Liver (tissue), 3 donors: Measurements from ENCODE around the gene TPSB2.

Experiments used
- CTCF ChIP-seq: fragments of 150-350 bp; IDR thresholded peaks from 2 replicates; pipeline ENCODE4 v1.5.1; 2017; ENCODE audit warnings: improper control_type of control experiment, low read depth, low read length; ENCODE audit not compliant: missing input control
- RXRA ChIP-seq, 2 donors: IDR thresholded peaks; 2 replicates each; pipeline ENCODE4 v1.6.1; 2017 to 2018; ENCODE audit warnings: antibody characterized with exemption in 2 of 2, mild to moderate bottlenecking in 1 of 2
- donor health status: healthy.
- donor health status: healthy.

DNA sequence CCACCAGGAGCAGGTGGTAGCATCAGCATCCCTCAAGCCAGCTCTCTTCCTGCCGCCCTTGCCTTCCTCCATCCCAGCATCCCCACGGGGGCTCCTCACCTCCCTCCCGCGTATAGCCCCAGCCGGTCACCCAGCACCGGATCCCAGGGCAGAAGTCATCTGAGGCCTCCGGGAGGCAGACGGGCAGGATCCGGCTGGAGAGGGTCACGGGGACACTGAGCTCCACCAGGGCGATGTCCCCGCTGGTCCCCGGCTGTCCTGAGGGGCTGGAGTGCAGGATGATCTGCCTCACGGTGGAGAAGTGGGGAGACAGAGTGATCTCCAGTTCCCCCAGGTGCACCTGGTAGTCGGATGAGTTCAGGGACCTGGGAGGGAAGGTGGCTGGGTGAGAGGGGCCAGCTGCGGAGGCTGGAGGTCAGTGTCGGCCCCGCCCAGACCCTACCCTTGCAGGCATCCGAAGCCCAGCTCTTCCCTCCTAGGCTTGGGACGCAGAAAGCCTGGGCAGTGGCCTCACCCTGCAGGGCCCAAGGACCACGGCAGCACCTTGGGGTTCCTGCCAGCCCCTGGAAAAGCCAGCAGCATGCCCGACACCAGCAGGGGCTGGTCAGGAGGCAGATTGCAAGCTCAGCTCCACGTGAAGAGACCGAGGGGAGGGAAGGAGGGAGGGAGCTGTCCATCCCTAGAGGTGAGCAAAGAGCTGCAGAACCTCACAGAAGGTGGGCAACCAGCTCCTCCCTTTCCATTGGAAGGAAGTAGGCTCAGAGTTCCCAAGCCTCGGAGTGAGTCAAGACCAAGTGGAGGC is 7.2 kb downstream of the TPSB2 start:
- no peak for TF ChIP-seq CTCF
- no peak for TF ChIP-seq RXRA (IDR thresholded peaks at IDR 0.05)
